K562 (cell line): ENCODE measurements around the gene ADCY9. TPM values are rescaled to one million over a fixed set of nuclear protein-coding genes. Genes with fewer than 3 reads are reported as not detected.
"Not testable (repeated sequence)": the region's sequence is repeated elsewhere in the genome, so short reads cannot be mapped to it uniquely, and the experiment has no call there.

ENCODE experiments used
- ATAC-seq: fragments of 200-7000 bp; cut with Tn5 transposase; 3 replicates; pipeline ENCODE4 v1.9.1; 2020; ENCODE audit warnings: moderate library complexity
- BruUV-seq: library from RNA; stranded (reverse); fragments of 400-500 nt; replicated peaks from 2 replicates; lab custom pipeline; 2021; lab: Mats Ljungman, UMichigan
- CTCF ChIA-PET: fragments of 300-600 bp; formaldehyde crosslinking; extraction: SDS; loops from one replicate; lab custom pipeline; 2021; ENCODE audit warnings: low intra/inter-chr PET ratio; lab: Yijun Ruan, JAX
- POLR2A ChIA-PET: fragments of 300-600, 350-650 bp; sonication (Branson Sonifier 250); formaldehyde crosslinking; extraction: SDS; loops from one replicate; lab custom pipeline; 2021; ENCODE audit warnings: antibody characterized with exemption, inconsistent platforms; lab: Yijun Ruan, JAX
- DNase-seq, 4 experiments: peaks; one replicate each; pipeline versions ENCODE4 v3.0.0 to v3.0.0-alpha.2; 2011 to 2018; ENCODE audit warnings: low spot score in 3 of 4, mixed read lengths in 3 of 4; ENCODE audit errors: extremely low read depth in 1 of 4
- FAIRE-seq: peaks from 2 replicates; lab custom pipeline; 2011; peaks lifted over from hg19 to GRCh38; lab: Jason Lieb, UNC
- H2AFZ ChIP-seq: 2 replicates; pipeline ENCODE4 v1.6.0; 2011; ENCODE audit warnings: low read depth, low read length, control low read depth, inconsistent platforms
- H3K27ac ChIP-seq: fragments of 200-600 bp; 3 replicates; pipeline ENCODE4 v1.8.0; 2011; ENCODE audit warnings: low read depth, mild to moderate bottlenecking, control low read depth, inconsistent platforms, low read length, moderate library complexity, mixed read lengths; ENCODE audit errors: extremely low read depth
- H3K27me3 ChIP-seq, 2 experiments: fragments of 300-600 bp in 1 of 2; 2 replicates in 1 of 2; 3 replicates in 1 of 2; pipeline versions ENCODE4 v1.6.0 to v1.8.0; 2011; ENCODE audit warnings: inconsistent platforms in 2 of 2, low read length in 2 of 2, mild to moderate bottlenecking in 1 of 2, mixed read lengths in 1 of 2, moderate library complexity in 1 of 2; ENCODE audit not compliant: control insufficient read depth in 2 of 2, insufficient read depth in 2 of 2
- H3K36me3 ChIP-seq: fragments of 300-600 bp; 3 replicates; pipeline ENCODE4 v1.8.0; 2011; ENCODE audit warnings: mild to moderate bottlenecking, low read length, inconsistent platforms; ENCODE audit not compliant: control insufficient read depth, insufficient read depth
- H3K4me1 ChIP-seq, 2 experiments: fragments of 200-600 bp in 1 of 2; replicated peaks in 1 of 2; 2 replicates in 1 of 2; 3 replicates in 1 of 2; pipeline versions ENCODE4 v1.5.1 to v1.8.0; 2011; ENCODE audit warnings: inconsistent platforms in 2 of 2, low read length in 2 of 2, mild to moderate bottlenecking in 1 of 2, mixed read lengths in 1 of 2, moderate library complexity in 1 of 2; ENCODE audit not compliant: control insufficient read depth in 2 of 2, insufficient read depth in 2 of 2
- H3K4me2 ChIP-seq: 2 replicates; pipeline ENCODE4 v1.6.1; 2011; ENCODE audit warnings: low read length, control low read depth, inconsistent platforms, mixed read lengths; ENCODE audit not compliant: insufficient read depth
- H3K4me3 ChIP-seq: fragments of 200-600 bp; sonication (generic), shearing (Covaris generic); 2 replicates; pipeline ENCODE4 v1.5.1; 2016; ENCODE audit warnings: control low read depth, inconsistent platforms
- H3K79me2 ChIP-seq: fragments of 200-600 bp; 3 replicates; pipeline ENCODE4 v1.8.0; 2011; ENCODE audit warnings: low read length, inconsistent platforms; ENCODE audit not compliant: control insufficient read depth, insufficient read depth
- H3K9ac ChIP-seq, 2 experiments: 2 replicates each; pipeline versions ENCODE4 v1.6.0 to v1.6.1; 2011; ENCODE audit warnings: low read depth in 2 of 2, low read length in 2 of 2, control low read depth in 1 of 2, inconsistent platforms in 1 of 2, mild to moderate bottlenecking in 1 of 2, mixed read lengths in 1 of 2; ENCODE audit not compliant: insufficient read depth in 1 of 2
- H3K9me1 ChIP-seq: one replicate; pipeline ENCODE4 v1.6.0; 2011; ENCODE audit warnings: inconsistent platforms, mild to moderate bottlenecking, low read length, moderate library complexity; ENCODE audit not compliant: control insufficient read depth, insufficient read depth
- H3K9me3 ChIP-seq: replicated peaks from 2 replicates; pipeline ENCODE4 v1.5.1; 2011; ENCODE audit warnings: low read depth, low read length, inconsistent platforms; ENCODE audit not compliant: control insufficient read depth, insufficient read depth
- H4K20me1 ChIP-seq: replicated peaks from 2 replicates; pipeline ENCODE4 v1.6.1; 2011; ENCODE audit warnings: low read length, inconsistent platforms, mixed read lengths; ENCODE audit not compliant: control insufficient read depth, insufficient read depth
- CBX2 ChIP-seq: fragments of 200-600 bp; sonication (generic); IDR thresholded peaks from one replicate; pipeline ENCODE4 v1.6.1; 2012; ENCODE audit warnings: mild to moderate bottlenecking, low read length, inconsistent platforms; ENCODE audit not compliant: insufficient read depth, poor library complexity, severe bottlenecking
- HNRNPL ChIP-seq: fragments of 200-400 bp; formaldehyde crosslinking; IDR thresholded peaks from 2 replicates; pipeline ENCODE4 v1.6.1; 2017; ENCODE audit warnings: low read depth, mild to moderate bottlenecking, low read length
- KDM1A ChIP-seq, 2 experiments: fragments of 450-650 bp; IDR thresholded peaks; 2 replicates each; pipeline ENCODE4 v1.6.1; 2016; ENCODE audit warnings: mild to moderate bottlenecking in 2 of 2
- KLF1 ChIP-seq: fragments of 450-650 bp; IDR thresholded peaks from 2 replicates; pipeline ENCODE4 v1.6.1; 2016; ENCODE audit warnings: missing genetic modification characterization, missing compliant biosample characterization
- MEF2D ChIP-seq: conservative IDR thresholded peaks from 2 replicates; pipeline ENCODE4 v1.6.1; 2016; ENCODE audit warnings: low read depth, missing genetic modification characterization, missing compliant biosample characterization
- NR2F6 ChIP-seq: fragments of 450-650 bp; formaldehyde crosslinking; IDR thresholded peaks from 2 replicates; pipeline ENCODE4 v1.4.0; 2020; ENCODE audit warnings: mild to moderate bottlenecking
- POLR3G ChIP-seq: IDR thresholded peaks from 2 replicates; pipeline ENCODE4 v1.6.1; 2011; ENCODE audit not compliant: insufficient read length, insufficient replicate concordance; ENCODE audit errors: extremely low read depth
- RNF2 ChIP-seq: sonication (generic); IDR thresholded peaks from 2 replicates; pipeline ENCODE4 v1.6.1; 2016
- ZNF124 ChIP-seq: sonication (generic); formaldehyde crosslinking; IDR thresholded peaks from 2 replicates; pipeline ENCODE4 v1.8.1; 2022; ENCODE audit warnings: missing genetic modification reagents
- WGBS: fragments of 100-300 bp; shearing (Covaris generic); methylation state at CpG from one replicate; pipeline ENCODE4 v1.1.6; 2016; ENCODE audit warnings: low coverage, mixed read lengths; ENCODE audit not compliant: insufficient coverage; ENCODE audit errors: missing lambda C conversion rate; 5-methylcytosine and 5-hydroxymethylcytosine counted together
- in situ Hi-C: fragments of 300-500 bp; cut with MboI; formaldehyde crosslinking; loops from 4 replicates; pipeline ENCODE4 v1.15.0; 2018; ENCODE audit warnings: inconsistent platforms, mixed read lengths
- intact Hi-C: fragments of 100-400 bp; cut with micrococcal nuclease; formaldehyde crosslinking; loops from 2 replicates; pipeline ENCODE4 v1.14.2; 2022
- polyA plus RNA-seq, 8 experiments: library from polyadenylated mRNA; depleted of rRNA in 4 of 8; stranded (reverse) in 5 of 8; unstranded in 3 of 8; fragments of >200 nt; fragmentation: Nextera tagmentation in 2 of 8; fragmentation: Illumina TruSeq in 1 of 8; extraction: Ambion mirVana in 2 of 8; extraction: Trizol in 1 of 8; gene quantifications; 2 replicates each; pipeline versions ENCODE4 v1.2.1 to v1.2.3, GENCODE V29; 2011 to 2014; ENCODE audit warnings: inconsistent platforms in 1 of 8, missing spikeins in 1 of 8
- total RNA-seq, 7 experiments: library from RNA; depleted of rRNA in 6 of 7; stranded (reverse); fragments of >200 nt in 6 of 7; fragmentation: Illumina TruSeq in 2 of 7; extraction: Trizol in 2 of 7; gene quantifications; 2 replicates each; pipeline versions ENCODE4 v1.2.1 to v1.2.3, GENCODE V29; 2011 to 2021; ENCODE audit warnings: low replicate concordance in 1 of 7
- TF ChIP-seq, protein P1 (sequence below): sonication (generic); formaldehyde crosslinking; IDR thresholded peaks from 2 replicates; pipeline ENCODE4 v1.9.0; 2022; ENCODE audit warnings: mild to moderate bottlenecking, missing genetic modification reagents
- TF ChIP-seq, protein P2 (sequence below), 2 experiments: IDR thresholded peaks in 1 of 2; conservative IDR thresholded peaks in 1 of 2; 2 replicates each; pipeline ENCODE4 v1.6.1; 2016; ENCODE audit warnings: low read depth in 2 of 2, mild to moderate bottlenecking in 1 of 2, missing compliant biosample characterization in 1 of 2, missing genetic modification characterization in 1 of 2, moderate library complexity in 1 of 2

The ADCY9 gene
- total and polyA plus RNA-seq, 9 of the 15 experiments (the other 6 are each of a cell fraction or from before 2014, with no cell fraction given), result 0.03 to 0.29 (median 0.17) TPM

DNA sequence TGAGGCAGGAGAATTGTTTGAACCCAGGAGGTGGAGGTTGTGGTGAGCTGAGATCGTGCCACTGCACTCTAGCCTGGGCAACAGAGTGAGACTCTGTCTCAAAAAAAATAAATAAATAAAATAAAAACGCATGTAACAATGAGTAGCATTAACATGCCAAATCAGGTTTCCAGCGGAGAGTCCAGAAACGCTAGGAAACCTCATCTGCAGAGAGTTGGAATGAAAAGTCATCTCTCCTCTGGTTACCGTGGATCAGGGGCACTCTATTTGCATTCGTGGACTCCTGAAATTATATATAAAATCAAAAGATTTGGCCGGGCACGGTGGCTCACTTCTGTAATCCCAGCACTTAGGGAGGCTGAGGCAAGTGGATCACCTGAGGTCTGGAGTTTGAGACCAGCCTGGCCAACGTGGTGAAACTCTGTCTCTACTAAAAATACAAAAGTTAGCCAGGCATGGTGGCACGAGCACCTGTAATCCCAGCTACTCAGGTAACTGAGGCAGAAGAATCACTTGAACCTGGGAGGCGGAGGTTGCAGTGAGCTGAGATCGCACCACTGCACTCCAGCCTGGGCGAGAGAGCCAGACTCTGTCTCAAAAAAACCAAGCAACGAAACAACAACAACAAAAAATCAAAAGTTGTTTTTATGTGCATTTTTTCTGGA lies 156.2 kb downstream of the ADCY9 start:
- POLR2A ChIA-PET, ATAC-seq: not testable (repeated sequence)

DNA sequence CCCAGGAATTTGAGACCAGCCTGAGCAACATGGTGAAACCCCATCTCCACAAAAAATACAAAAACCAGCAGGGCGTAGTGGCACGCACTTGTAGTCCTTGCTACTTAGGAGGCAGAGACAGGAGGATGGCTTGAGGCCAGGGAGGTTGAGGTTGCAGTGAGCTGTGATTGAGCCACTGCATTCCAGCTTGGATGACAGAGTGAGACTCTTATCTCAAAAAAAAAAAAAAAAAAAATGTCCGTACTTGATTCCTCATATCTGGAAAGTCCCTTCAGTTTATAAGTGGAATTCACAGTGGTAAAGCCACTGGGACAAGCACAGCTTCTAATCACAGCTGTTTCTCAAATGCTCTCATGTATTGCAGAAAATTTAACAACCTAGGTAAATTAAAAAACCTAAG lies 157.1 kb downstream of the ADCY9 start:
- no peak overlapping the region for H3K9ac ChIP-seq
- H3K36me3 ChIP-seq, result no peaks in the 10 kb centered on the region
- no peaks in the 10 kb centered on the region for H3K79me2 ChIP-seq
- no peaks in the 10 kb centered on the region for H3K9me3 ChIP-seq
- intact Hi-C loops, result no loop called here
- 0% methylated on average over 3 of the region's 3 CpGs for WGBS
- no peak overlapping the region for H3K4me2 ChIP-seq
- ATAC-seq (no peak), FAIRE-seq (no peak), DNase-seq (no peak)
- in situ Hi-C loops, result no loop called here
- peaks cover 0 to 4% of the 10 kb centered on the region in 2 experiments; a peak in 3 of 5 replicates for H3K4me1 ChIP-seq
- peaks cover 40 to 68% of the 10 kb centered on the region in 2 experiments for H3K27me3 ChIP-seq
- ChIA-PET POLR2A (interaction anchor here (0.7 kb wide), 1 partner anchor 12 kb away, joined by 3 read pairs; no protein-coding TSS in a partner anchor), CTCF (no interaction called here)
- H3K9me1 ChIP-seq, result no peaks in the 10 kb centered on the region
- H2AFZ ChIP-seq, result no peak overlapping the region
- no peak overlapping the region for H3K27ac ChIP-seq
- H3K4me3 ChIP-seq, result no peak overlapping the region
- H4K20me1 ChIP-seq, result no peaks in the 10 kb centered on the region
- TF ChIP-seq, protein P1, sequence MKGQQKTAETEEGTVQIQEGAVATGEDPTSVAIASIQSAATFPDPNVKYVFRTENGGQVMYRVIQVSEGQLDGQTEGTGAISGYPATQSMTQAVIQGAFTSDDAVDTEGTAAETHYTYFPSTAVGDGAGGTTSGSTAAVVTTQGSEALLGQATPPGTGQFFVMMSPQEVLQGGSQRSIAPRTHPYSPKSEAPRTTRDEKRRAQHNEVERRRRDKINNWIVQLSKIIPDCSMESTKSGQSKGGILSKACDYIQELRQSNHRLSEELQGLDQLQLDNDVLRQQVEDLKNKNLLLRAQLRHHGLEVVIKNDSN (CRISPR knock-in tag), result no peak
- TF ChIP-seq MEF2D (tag) (no peak), HNRNPL (no peak), KDM1A (IDR thresholded peaks at IDR 0.05) (peak; percentile 51 to 52; a peak in 3 of 4 replicates), POLR3G (no peak), KLF1 (tag) (no peak), NR2F6 (CRISPR knock-in tag) (no peak), ZNF124 (CRISPR knock-in tag) (no peak)
- TF ChIP-seq, protein P2, sequence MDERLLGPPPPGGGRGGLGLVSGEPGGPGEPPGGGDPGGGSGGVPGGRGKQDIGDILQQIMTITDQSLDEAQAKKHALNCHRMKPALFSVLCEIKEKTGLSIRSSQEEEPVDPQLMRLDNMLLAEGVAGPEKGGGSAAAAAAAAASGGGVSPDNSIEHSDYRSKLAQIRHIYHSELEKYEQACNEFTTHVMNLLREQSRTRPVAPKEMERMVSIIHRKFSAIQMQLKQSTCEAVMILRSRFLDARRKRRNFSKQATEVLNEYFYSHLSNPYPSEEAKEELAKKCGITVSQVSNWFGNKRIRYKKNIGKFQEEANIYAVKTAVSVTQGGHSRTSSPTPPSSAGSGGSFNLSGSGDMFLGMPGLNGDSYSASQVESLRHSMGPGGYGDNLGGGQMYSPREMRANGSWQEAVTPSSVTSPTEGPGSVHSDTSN (CRISPR knock-in tag; IDR thresholded peaks at IDR 0.05; ENCODE audit: low read depth), result no peak
- TF ChIP-seq, protein P2 (tag; conservative IDR thresholded peaks at IDR 0.05; ENCODE audit: low read depth), result no peak
- BruUV-seq, result no TSS peak

More for the DNA sequence above, 156.2 kb downstream of the ADCY9 start:
- H3K27ac ChIP-seq, H3K9me3 ChIP-seq, FAIRE-seq, H2AFZ ChIP-seq, H3K4me2 ChIP-seq, in situ Hi-C loops, DNase-seq, CTCF ChIA-PET, H3K9ac ChIP-seq, H4K20me1 ChIP-seq, H3K79me2 ChIP-seq, intact Hi-C loops, H3K36me3 ChIP-seq, BruUV-seq, H3K9me1 ChIP-seq: not testable (repeated sequence)
- 16% methylated on average over 14 of the region's 14 CpGs for WGBS
- Histone ChIP-seq H3K4me1 (peaks cover 0 to 10% of the 10 kb centered on the region in 2 experiments; a peak in 3 of 5 replicates), H3K27me3 (peaks cover 39 to 67% of the 10 kb centered on the region in 2 experiments), H3K4me3 (peak overlapping the region; percentile 22; the same call in 1 of the 2 replicates)
- TF ChIP-seq CBX2 (peak; percentile 55), RNF2 (peak; percentile 28; the same call in 1 of the 2 replicates)
